GM12872 (cell line): ENCODE data around the gene TAS2R16.

Experiments used
- CTCF ChIP-seq: IDR thresholded peaks from 3 replicates; pipeline ENCODE4 v1.5.1; 2011; ENCODE audit warnings: low read depth, mild to moderate bottlenecking, low read length, moderate library complexity; ENCODE audit not compliant: insufficient read depth

Gene TAS2R16

GRCh38 chr7:122975341-122975740, 20.2 kb downstream of the TAS2R16 start:
- TF ChIP-seq CTCF = no peak

GRCh38 chr7:122974229-122974628, 21.3 kb downstream of the TAS2R16 start:
- no peak for TF ChIP-seq CTCF

- no peak for TF ChIP-seq CTCF
Measured at GRCh38 chr7:122972056-122972455, 23.4 kb downstream of the TAS2R16 start.

GRCh38 chr7:122970740-122971725, 24.5 kb downstream of the TAS2R16 start:
- no peak for TF ChIP-seq CTCF

GRCh38 chr7:122968389-122968788, 27.1 kb downstream of the TAS2R16 start:
- TF ChIP-seq CTCF = no peak

GRCh38 chr7:122965306-122965705, 30.2 kb downstream of the TAS2R16 start:
- TF ChIP-seq CTCF = no peak

- no peak for TF ChIP-seq CTCF
Measured at GRCh38 chr7:122951006-122951405, 44.5 kb downstream of the TAS2R16 start.
